ENCODE measurements around the gene ARL2. TPM values are rescaled to one million over a fixed set of nuclear protein-coding genes. Genes with fewer than 3 reads are reported as not detected.

ARL2 gene
- total and polyA plus RNA-seq, 11 donors, result 90.3 to 241 (median 117) TPM

DNA sequence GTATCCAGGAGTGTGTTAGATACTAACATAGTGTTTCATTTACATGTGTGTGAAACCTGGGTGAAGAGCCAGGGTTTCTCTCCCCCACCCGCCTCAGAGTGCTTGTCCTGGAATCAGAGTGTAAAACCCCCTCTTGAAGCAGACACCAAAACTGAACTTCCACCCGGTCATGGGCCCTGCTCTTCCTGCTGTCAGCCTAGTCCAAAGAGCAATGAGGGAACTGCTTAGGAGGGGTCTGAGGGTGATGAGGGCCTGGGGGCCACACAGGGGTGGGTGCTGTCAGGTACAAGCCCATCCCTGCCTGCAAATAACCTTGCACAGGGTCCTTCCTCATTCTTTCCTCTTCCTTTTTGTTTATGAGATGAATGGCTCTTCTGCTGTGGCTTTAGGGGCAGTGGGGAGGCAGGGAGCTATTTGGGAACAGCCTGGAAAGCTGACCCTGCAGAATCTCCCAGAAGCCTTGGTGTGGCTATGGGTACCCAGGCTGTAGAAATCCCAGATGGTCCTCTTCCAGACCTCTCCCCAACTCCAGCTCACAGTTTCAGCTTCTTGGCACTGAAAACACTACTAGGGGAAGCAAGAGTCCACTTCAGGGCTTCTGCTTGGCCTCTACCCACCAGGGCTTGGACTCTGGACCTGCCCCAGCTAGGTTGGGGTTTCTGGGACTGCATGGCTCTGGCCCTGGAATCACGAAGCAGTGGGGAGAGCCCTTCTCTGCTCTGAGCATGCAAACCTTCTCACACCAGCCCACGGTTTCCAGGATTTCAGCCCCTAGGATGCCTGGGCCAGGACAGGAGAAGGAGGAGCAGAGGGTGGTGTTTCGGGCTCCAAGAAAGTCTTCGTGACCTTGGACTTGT, 25.7 kb upstream of the ARL2 start:
- ATAC-seq, result no peak
- H3K9me3 ChIP-seq, result no peaks in the 10 kb centered on the region
- no peaks in the 10 kb centered on the region for H3K27me3 ChIP-seq
- 76 to 86% (median 84%) methylated on average over 5 to 6 of the region's 6 CpGs for WGBS, 4 donors
- no peak overlapping the region for H3K27ac ChIP-seq
- H3K4me1 ChIP-seq, result peaks cover 0 to 53% (median 21%) of the 10 kb centered on the region in 12 donors
- H3K4me3 ChIP-seq, result no peak overlapping the region
- peaks cover 0 to 29% (median 0%) of the 10 kb centered on the region in 9 donors for H3K36me3 ChIP-seq
- no peak for DNase-seq
- TF ChIP-seq, protein P1, sequence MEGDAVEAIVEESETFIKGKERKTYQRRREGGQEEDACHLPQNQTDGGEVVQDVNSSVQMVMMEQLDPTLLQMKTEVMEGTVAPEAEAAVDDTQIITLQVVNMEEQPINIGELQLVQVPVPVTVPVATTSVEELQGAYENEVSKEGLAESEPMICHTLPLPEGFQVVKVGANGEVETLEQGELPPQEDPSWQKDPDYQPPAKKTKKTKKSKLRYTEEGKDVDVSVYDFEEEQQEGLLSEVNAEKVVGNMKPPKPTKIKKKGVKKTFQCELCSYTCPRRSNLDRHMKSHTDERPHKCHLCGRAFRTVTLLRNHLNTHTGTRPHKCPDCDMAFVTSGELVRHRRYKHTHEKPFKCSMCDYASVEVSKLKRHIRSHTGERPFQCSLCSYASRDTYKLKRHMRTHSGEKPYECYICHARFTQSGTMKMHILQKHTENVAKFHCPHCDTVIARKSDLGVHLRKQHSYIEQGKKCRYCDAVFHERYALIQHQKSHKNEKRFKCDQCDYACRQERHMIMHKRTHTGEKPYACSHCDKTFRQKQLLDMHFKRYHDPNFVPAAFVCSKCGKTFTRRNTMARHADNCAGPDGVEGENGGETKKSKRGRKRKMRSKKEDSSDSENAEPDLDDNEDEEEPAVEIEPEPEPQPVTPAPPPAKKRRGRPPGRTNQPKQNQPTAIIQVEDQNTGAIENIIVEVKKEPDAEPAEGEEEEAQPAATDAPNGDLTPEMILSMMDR (IDR thresholded peaks at IDR 0.05), result no peak
- no peak for TF ChIP-seq POLR2A (IDR thresholded peaks at IDR 0.05)
- intact Hi-C loops (cut with DNase I), result no loop called here

DNA sequence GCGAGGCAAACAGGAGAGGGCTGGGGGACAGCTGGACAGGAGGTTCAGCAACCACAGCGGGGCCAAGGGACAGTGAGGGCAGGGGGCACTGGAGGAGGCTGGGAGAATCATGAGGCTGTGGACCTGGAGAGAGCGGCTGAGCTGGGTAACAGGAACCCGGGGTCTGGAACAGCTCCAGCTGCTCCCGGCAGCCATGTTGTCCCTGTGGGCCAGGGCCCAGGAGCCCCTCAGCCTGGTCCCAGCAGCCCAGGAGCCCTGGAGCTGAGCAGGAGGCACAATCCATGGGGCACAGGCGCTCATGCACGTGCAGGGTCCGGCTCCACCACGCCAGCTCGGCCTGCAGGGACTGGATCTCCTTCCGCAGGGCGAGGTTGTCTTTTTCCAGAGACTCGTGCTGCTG, 24.5 kb upstream of the ARL2 start:
- peak overlapping the region in 11 of 12 donors; percentile 54 to 85 (median 72) for H3K27ac ChIP-seq
- ATAC-seq (peak in 3 of 4 donors; percentile 29 to 54 (median 31)), DNase-seq (peak in 2 of 5 donors; percentile 25 to 35)
- H3K27me3 ChIP-seq, result no peaks in the 10 kb centered on the region
- WGBS, 4 donors, result 66 to 82% (median 70%) methylated on average over 12 to 13 of the region's 13 CpGs
- H3K4me3 ChIP-seq, result peak overlapping the region in 9 of 12 donors; percentile 29 to 46 (median 36)
- H3K36me3 ChIP-seq, result peaks cover 0 to 40% (median 0%) of the 10 kb centered on the region in 9 donors
- intact Hi-C loops (cut with DNase I), result no loop called here
- H3K9me3 ChIP-seq, result no peaks in the 10 kb centered on the region
- H3K4me1 ChIP-seq, result peaks cover 0 to 65% (median 21%) of the 10 kb centered on the region in 12 donors
- TF ChIP-seq, protein P1 (IDR thresholded peaks at IDR 0.05), result no peak
- no peak for TF ChIP-seq POLR2A (IDR thresholded peaks at IDR 0.05)

DNA sequence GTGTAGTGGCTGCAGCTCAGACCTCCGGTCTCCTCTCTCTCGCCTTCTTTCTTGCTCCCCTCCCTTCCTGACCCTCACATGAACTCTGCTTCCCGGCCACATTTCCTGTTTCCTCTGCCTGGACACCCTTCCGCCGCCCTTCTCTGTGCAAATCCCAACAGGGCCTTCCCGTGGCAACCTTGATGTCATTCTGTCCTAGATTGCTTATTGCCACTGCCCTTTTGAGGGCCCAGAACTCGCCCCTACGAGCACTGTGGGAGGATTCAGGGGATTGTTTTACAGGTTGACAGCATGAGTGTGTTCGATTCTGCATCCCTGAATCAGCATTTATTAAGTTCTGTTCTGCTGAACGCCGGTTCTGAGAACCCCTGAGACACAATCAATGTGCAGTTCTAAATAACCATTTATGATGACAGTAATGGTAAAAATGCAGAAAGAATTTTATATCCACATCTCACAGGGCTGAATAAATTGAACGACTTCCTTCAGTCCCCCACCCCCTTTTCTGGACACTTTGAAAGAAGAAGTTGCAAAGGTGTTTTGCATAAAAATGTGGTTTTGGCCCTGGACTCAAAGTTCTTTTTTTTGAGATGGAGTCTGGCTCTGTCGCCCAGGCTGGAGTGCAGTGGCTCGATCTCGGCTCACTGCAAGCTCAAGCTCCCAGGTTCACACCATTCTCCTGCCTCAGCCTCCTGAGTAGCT, 23.6 kb upstream of the ARL2 start:
- no peak for TF ChIP-seq POLR2A (IDR thresholded peaks at IDR 0.05)
- TF ChIP-seq, protein P1 (IDR thresholded peaks at IDR 0.05), result no peak
- peak; percentile 49 to 91 (median 85) for ATAC-seq
- peaks cover 0 to 74% (median 21%) of the 10 kb centered on the region in 12 donors for H3K4me1 ChIP-seq
- peaks cover 0 to 40% (median 0%) of the 10 kb centered on the region in 9 donors for H3K36me3 ChIP-seq
- H3K9me3 ChIP-seq, result no peaks in the 10 kb centered on the region
- no peaks in the 10 kb centered on the region for H3K27me3 ChIP-seq
- peak overlapping the region in 11 of 12 donors; percentile 54 to 85 (median 72) for H3K27ac ChIP-seq
- intact Hi-C loops (cut with DNase I), result loop anchor here in 3 of 10 donors (2.0 to 10.0 kb wide), 3 partner anchors 16 to 146 kb away; partner anchors contain the start of genes CDC42BPG (in 1 of the 3) and PPP2R5B (in 1 of the 3)
- DNase-seq, result peak; percentile 60 to 75 (median 73)
- H3K4me3 ChIP-seq, result peak overlapping the region in 9 of 12 donors; percentile 29 to 46 (median 36)
- WGBS, 4 donors, result 41 to 54% (median 48%) methylated on average over 15 of the region's 15 CpGs
